ENCODE data around the gene CEP104.

CEP104 gene

DNA sequence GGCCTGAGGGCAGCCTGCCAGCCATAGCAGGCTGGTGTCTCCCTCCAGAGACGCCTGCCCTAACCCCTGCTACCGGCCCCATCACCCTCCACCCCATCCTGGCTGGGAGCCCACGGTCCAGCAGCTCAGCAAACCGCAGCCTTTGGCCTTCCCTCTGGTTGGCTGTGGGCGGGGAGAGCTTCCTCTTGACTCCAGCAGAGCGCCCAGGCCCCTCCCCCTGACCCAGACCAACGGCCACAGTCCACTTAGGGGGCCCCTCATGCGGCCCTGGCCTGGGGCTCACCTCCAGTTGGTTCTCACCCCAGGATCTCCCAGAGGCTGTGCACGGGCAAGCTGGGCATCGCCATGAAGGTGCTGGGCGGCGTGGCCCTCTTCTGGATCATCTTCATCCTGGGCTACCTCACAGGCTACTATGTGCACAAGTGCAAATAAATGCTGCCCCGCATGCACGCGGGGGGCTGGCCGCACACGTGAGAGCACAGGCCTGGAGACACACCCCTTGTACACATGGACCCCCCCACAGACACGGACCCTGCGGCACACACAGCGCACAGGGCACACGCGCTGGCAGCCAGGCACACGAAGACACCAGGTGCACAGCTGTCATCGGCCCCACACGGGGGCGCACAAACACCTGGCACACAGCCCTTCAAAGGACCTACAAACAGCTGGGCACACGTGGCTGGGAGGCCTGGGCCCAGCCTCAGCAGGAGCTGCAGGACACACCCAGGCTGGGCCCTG, 81.4 kb downstream of the CEP104 start:
- DNase-seq = peak; percentile 74

DNA sequence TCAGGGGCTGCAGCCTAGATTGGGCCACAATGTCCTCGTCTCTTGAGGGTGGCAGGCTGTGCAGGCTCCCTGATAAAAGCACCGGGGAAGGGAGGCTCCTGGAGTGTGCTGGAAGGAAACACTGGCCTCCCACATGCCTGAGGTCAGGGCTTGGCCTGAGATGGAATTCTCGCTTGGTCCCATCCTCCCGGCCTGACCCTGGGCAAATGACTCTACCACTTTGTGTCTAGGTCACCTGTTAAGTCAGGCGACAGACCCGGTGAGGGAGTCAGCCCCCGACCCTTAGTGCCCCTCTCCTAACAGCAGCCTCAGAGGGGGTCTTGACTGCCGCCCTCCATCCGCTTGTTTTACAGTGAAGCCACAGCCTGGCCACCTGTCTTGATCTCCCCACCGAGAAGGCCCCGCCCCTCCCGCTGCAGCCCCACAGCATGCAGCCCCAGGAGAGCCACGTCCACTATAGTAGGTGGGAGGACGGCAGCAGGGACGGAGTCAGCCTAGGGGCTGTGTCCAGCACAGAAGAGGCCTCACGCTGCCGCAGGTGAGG, 82.0 kb downstream of the CEP104 start:
- no peak for DNase-seq

DNA sequence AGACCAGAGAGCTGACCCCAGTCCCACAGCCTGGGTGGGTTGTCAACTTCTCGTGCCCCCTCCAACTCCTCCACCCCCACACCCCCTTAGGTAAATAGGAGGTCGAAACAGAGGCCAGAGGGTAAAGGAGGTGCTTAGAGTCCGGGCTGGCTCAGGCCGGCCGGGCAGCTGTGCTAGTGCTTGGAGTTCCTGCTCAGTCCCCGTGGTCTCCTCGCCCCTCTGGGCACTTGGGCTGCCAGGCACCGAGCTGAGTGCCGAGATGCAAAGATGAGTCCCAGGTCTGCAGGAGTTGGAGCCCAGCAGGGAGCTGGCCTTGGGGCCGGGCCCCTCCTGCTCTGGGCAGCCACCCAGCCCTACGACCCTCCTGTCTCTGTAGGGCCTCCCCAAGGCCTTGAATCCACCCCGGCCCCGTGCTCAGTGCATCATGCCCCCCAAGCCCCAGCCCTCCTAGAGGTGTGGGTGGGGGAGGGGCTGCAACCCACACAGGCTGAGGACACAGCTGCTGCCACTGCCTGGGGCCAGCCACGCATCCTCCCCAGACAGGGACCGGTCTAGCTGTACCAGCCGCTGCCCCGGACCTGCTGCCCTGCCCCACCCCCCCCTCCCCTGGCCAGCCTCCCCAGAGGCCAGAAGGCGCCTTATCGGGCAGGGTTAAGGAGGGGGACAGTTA, 82.6 kb downstream of the CEP104 start:
- no peak for DNase-seq

DNA sequence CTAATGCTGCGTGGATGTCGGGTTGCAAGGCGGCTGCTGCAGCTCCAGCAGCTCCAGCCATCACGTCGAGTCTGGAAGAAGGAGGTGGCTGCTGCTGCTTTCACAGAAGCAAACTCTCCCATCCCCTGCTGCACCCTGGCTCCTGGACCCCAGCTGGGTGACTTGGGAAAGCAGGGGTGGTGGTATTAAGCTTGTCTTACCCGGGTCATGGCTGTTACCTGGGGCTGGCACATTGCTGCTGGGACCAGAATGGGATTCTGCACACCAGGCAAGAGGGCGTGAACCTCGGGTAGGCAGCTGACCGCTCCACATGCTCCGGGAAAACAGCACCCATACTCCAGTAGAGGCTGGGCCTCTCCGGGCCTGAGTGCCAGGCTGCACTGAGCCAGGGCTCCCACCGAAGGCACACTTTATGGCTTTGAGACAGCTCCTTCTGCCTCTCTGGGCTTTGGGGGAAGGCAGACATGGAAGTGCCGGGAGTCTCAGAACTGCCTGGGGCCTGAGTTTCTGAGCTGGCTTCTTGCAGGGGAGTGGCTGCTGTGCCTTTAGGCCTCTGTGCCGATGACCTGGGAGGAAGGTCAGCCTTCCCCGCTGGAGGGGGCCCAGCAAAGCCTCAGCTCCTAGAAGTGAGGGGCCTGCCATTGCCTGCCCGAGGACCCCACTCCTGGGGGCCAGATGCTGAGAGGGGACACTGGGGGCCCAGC, 83.3 kb downstream of the CEP104 start:
- DNase-seq = no peak

DNA sequence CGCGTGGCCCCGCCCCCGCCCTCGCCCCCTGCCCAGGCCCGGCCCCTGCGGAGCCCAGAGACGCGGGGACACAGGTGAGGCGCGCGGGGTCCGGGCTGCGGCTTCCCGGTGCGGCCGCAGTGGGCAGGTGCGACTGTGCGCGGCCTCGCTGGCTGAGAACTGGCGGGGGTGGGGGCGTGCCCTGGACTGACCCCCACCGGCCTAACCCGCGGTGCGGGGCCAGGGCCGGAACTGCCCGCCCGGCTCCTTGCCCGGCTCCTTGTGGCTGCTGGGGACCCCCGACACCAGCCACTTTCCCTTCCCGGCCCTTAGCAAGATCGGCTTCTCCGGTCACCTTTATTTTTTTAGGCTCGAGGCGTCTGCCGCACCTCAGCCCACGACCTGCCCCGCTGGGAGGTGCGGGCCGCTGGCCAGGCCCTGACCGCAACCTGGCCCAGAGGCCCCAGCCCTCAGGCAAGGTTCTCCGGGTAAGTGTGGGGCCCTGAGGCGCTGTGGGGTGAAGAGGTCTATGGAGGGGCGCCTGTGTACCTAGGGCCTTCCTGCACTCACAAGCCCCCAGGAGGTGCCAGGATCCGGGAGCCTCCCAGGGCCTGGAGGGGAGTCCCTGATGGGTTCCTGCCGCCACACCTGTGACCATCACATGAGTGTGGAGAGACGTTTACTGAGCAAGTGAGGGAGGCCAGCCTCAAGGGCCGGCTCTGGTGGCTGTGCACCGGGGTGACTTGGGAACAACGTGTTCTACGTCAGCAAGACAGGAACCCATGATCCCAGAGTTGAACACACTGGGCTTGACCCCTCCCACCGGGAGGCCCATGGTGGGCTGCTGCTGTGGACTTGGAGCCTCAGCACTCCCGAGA, 84.1 kb downstream of the CEP104 start, which contains the start of gene SMIM1:
Gene SMIM1, plus strand, starts transcription at position 35 of the 857 bp plus-strand sequence. CDS start 2,625 bp downstream, outside the sequence.
- no peak for DNase-seq

DNA sequence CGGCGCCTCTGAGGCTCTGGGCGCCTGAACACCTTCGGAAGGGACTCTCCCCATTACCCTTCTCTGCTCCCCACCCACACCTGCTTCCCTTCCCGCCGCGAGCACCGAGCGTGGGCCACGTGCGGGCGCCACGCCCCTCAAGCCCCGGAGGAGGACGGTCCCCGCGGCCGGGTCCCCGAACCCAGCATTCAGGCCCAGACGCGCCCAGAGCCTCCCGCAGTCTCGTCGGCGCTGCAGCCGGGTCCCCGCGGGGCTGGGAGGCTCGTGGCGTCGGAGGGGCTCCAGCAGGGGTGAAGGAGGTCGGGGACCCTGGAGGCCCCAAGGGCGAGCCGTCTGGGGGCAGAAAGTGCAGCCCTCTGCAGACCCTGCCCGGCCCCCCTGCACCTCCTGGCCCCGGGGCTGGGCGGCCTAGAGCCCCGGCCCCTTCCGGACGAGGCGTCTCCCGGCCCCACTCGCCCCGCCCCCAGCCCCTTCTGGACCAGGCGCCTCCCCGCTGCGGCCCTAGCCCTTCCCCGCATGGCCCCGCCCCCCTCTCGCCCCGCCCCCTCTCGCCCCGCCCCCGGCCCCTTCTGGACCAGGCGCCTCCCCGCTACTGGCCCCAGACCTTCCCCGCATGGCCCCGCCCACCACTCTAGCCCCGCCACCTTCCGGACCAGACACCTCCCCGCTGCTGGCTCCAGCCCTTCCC, 84.8 kb downstream of the CEP104 start:
- DNase-seq = peak; percentile 91

DNA sequence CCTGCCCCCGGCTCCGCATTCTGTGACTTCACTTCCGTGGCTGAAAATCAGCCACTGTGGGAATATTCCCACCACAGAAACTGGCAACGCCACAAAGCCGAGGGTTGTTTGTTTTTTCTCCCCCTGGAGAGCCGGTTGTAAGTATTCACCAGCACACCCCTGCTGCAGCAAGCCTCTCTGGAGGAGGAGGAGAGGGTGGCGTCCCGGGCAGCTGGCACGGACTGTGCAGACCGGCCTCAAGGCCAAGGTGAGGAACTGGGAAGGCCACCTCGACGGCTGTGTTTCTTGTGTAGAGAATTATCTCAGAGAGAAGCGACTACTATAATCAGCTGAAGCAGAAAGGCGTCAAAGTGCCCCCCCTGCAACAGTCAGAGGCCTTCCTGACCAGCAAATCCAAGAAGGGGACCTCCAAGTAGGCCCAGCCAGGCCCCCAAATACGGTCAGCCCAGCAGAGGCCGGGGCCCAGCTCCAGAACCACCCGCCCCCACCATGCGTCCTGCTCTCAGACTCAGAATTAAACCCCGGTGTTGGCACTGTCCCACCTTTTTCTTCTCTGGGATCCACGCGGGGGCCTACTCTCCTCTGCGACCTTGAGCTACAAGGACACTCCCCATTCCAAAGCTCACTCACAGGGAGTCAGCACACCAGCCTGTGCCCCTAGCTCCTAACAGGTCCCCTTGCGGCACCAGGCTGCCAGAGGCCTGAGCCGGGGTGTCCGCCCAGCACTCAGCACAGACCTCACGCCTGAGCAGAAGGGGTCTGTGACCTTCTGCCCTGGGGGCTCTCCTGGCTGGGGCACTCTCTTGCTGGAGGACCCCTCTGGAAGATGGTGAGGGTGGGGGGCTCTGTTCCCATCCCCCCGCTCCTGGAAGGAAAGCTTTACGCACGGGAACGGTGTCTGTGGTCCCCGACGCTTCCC, 85.6 kb downstream of the CEP104 start:
- DNase-seq = no peak

DNA sequence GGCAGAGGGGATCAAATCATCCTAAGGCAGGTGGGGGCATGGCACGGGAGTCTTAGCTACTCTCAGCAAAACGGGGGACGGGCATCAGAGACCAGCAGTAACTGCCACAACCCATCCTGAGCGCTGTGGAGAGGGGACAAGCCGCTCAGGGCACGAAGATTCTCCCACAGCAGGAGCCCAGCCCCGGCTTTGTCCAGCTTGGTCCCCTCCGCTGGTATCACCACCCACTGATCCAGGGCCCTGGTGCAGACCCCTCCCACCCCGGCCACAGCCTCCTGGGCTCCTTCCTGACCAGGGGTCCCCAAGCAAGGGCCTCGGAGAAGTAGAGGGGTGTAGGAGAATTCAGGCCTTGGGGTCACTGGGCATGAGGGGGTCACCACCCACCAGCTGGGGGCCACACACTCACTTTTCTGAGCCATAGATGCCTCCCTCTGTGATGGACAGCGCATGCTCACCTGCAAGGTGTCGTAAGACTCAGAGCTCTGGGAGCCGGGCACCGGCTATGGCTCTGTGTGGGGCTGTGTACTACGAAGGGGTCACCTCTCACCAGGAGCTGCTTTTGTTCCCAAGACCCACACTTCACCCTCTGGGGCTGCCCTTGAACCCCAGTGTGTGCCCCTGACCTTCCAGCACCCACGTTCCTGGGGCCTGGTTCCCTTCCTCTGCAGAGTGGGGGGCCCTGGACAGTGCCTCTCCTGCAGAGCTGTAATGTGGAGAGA, 86.8 kb downstream of the CEP104 start:
- DNase-seq = no peak

DNA sequence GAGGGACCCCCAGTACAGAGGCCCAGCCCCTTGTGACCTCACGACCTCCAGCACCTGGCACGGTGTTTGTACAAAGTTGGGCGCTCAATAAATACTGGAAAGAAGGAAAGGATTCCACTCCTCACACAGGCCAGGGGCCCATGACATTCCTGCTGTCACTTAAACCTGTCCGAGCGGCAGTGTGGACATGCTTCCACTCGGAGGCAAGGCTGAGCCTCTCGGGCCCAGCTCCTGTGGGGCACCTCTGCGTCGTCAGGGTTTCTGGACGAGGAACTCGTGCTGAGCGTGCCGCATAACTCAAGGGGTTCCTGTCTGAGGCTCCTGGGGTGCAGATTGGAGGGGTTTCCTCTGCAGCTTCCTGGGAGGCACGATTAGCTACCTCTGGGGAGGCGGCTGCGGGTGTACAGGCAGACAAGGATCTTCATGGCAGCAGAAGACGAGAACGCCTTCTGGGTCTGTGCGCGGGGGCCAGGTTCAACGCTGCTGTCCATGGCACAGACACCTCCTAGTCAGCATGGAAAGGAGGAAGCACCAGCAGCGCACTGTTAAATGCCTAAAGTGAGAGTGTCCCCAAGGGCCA, 88.1 kb downstream of the CEP104 start:
- no peak for DNase-seq

DNA sequence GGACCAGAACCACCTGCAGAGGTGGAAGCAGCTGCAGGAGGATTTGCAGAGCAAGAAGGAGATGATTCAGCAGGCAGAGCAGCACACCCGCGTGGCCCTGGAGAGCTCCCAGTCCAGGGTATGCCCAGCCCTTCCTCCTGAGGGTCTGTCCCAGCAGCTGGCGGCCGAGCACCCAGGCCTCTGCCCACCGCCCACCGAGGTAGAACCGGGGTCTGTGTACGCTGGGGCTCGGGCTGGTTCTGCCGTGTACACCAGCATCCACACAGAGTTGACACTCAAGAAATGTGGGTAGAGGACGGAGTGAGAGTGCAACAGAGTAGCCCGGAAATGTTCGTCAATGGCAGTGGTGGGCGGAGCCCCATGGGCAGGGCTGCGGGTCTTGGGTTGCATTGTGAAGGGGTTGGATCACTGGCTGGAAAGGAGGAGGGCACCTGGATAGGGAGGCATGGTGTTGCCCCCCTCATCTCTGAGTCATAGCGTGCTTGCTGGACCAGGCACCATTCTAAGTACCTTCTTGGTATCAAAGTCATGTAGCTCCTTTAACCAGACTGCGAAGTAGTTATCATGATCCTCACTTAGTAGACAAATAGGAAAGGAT, 89.6 kb downstream of the CEP104 start:
- DNase-seq = no peak

DNA sequence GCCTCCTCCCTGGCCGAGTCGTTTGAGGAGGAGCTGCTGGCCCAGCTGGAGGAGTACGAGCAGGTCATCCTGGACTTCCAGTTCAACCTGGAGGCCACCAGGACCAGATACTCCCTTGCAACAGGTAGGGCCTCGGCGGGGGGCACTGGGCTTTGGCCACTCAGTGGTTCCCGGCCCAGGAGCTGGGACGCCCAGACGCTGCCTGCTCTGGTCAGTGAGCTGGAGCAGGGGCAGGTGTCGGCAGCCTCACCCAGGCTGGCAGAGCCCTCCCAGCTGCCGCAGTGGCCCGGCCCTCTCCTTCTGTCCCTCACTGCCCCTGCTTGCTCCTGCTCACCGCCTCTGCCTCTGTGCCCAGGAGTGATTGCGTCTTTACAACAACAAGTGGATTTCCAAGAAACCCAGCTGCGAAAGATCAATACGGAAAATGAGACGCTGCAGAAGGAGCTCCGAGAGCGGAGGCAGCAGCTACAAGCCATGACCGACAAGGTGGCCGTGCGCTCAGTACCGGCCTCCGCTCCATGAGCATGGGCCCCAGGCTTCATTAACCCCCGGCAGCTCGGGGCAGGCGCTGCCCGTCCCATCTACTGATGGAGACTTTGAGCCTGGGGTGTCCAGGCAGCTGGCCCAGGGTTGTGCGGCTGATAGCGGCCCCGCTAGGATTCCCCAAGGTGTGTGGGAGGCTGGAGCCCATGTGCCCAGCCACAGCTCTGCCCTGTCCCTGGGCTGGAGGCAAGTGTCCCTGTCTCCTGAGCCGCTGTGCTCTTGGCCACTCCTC, 93.5 kb downstream of the CEP104 start:
- DNase-seq = no peak

DNA sequence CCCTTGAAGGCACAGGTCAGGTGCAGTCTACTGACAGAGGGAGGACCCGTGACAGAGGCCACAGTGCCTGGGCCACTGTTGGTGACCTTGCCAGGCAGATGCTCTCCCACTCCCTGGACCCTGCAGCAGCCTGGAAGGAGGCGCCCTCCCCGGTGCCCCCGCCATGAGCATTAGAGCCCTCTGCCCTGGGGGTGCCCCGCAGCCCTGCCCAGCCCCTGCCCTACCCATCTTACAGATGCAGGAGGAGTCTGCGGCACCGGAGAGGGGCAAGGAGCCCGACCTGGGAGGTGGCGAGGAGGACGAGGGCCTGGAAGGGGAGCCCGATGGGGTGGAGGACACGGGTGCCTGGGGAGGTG, 94.2 kb downstream of the CEP104 start:
- no peak for DNase-seq

DNA sequence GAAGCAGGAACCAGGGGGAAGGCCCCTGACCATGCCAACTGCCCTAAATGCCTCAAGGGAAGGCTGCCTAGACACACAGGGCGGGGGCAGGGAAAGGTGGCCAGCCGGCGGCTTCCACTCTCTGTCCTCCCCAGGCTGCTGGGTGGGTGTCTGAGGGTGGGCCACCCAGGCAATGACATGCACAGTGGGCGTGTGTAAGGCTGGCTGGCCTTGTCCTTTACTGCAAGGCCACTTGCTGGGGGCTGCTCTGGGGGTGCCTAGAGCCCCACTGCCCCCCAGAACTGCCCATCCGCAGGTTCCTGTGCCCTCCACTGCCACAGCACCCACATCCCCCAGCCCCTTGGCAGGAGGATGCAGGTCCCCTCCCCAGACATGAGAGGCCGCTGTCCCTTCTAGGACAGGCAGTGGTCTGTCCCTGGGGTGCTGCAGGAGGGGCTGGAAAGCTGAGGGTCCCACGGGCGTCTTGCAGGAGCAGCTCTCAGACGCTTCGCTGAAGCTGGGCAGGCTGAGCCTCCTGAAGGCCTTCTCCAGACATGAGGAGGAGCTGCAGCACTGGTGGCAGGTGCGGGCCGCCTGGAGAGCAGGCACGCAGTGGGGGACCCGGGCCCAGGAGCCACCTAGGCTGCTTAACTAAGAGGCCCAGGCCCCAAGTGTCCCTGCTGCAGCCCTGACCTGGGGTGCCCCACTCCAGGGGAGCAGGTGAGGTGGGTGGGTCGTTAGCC, 94.7 kb downstream of the CEP104 start:
- DNase-seq = no peak

Measured in activated CD4-positive, alpha-beta T cell treated with anti-CD3 and anti-CD28 coated beads, Interleukin-10, Interleukin-2, amounts not matched to agents 100 ng/mL and 50 ng/mL, durations not matched to agents 16 hours and 8 hours (primary cell).